ENCODE data around the gene PUSL1. TPM values are rescaled to one million over a fixed set of nuclear protein-coding genes. Genes with fewer than 3 reads are reported as not detected.
A peak's percentile ranks its signal among the peaks of the same experiment; 100 is the strongest.

PUSL1 gene
- total RNA-seq, 1 experiment from 2014 or later: 24.7 TPM

DNA sequence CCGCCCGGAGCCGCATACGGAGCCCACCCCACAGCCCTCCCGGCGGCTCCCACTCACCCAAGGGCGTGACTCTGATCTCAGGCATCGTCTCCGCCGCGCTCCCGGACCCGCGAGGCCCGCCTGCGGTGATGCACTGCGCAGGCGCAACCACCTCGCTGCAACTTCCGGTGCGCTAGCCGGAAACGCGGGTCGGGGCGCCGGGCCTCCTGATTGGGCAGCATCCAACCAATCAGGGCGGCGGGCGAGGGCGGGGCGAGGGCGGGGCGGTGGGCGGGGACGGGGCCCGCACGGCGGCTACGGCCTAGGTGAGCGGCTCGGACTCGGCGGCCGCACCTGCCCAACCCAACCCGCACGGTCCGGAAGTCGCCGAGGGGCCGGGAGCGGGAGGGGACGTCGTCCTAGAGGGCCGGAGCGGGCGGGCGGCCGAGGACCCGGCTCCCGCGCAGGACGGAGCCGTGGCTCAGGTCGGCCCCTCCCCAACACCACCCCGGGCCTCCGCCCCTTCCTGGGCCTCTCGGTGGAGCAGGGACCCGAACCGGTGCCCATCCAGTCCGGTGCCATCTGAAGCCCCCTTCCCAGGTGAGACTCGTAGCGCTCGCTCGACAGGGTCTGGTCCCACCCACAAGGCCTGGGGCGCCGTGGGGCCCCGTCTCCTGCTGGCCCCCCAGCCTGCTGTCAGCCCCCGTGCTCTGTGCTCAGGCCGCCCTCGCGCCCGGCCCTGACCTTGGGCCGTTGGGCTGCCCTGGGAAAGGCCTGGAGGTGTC is 16.3 kb downstream of the PUSL1 start, which contains the start of the genes CPTP and INTS11:
Gene CPTP, plus strand, starts transcription at position 279 of the 764 bp plus-strand sequence. CDS start 2,109 bp downstream, outside the sequence.
Gene INTS11, minus strand, starts transcription at position 137 of the 764 bp plus-strand sequence. Its CDS starts 52 bp downstream, at position 85.
- DNase-seq (ENCODE audit: low spot score): peak; percentile 91

DNA sequence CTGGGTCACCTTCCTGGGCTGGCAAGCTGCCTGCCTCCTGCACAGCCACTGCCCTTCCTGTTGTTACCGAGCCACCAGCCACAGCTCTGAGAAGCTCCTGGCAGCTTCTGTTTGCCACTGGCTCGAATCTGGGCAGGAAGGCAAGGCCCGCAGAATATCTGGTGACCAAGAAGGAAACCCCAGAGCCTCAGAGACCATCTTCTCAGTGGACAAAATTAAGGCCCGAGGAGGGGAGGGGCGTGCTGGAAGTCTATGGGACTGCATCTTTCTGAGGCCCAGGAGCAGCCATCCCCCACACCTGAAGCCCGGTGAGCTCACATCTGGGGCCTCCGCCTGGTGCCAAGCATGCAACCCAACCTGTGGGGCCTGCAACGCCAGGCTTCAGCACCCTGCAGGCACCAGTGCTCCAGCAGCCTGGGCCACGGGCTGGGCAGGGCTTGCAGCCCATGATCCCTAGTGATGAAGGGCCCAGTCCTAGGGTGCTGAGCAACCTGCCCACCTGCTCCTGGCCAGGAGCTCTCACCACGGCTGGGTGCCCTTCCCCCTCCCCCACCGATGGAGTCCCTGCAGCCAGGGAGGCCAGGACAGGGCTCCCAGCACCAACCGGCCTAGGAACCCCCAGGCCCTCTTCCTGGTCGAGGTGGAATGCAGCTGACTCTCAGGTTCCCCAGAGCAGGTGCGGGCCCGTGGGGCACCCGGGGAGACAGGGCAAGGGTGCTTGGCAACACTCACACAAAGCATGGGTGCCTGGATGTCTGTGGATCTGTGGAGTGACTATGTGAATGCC is 17.1 kb downstream of the PUSL1 start:
- no peak for DNase-seq (ENCODE audit: low spot score)

DNA sequence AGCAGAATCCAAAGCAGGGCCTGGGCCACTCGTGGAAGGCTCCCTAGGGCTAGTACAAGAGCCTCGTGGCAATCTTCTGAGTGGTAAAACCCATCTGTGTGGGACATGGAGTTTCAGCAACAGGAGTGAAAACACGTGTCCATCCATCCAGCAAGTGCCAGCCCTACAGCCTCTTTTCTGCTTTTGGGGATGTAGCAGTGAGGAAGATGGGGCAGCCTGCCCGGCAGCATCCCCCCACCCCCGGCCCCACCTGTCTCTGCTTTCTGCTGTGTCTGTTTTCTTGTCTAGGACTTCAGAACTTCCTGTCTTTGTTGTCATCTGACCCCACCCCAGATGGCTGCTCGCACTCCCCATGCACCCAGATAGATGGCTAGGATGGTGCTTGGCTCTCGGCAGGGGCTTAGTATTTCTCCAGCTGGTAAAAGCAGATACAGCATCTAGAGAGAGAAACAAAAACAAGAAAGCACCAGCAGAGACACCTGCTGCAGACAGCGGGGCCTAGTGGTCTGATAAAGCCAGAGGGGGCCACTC is 17.7 kb downstream of the PUSL1 start:
- no peak for DNase-seq (ENCODE audit: low spot score)

- no peak for DNase-seq (ENCODE audit: low spot score)
Measured at GRCh38 chr1:1327291-1327690, 18.9 kb downstream of the PUSL1 start.

- DNase-seq (ENCODE audit: low spot score): no peak
Measured at GRCh38 chr1:1328254-1328653, 19.9 kb downstream of the PUSL1 start.

DNA sequence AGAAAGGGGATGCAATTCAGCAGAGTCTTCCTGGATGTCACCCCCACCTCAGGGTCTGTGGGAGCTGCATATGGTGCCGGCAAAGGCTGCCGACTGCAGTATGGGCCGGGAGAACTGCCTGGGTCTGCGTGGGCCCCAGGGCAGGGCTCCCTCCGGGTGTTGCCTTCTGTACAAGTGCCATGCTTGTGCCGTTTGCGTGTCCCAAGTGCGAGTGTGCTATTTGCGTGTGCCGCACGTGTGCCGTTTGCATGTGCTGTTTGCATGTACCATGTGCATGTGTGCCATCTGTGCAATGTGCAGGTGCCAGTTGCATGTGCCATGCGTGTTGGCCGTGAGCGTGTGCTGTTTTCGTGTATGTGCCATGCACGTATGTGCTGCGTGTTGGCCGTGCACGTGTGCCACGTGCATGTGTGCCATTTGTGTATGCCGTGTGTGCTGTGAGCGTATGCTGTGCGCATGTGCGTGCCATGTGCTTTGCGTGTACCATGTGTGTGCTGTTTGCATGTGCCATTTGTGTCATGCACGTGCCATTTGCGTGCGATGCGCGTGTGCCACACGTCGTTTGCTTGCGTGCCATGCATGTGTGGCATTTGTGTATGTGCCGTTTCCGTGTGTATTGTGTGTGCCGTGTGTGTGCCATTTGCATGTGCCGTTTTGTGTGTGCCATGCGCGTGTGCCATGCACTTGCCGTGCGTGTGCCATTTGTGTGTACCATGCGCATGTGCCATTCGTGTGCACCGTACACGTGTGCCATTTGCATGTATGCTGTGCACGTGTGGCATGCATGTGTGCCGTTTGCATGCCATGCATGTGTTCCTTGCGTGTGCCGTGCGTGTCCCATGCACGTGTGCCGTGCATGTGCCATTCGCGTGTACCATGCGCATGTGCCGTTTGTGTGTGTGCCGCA is 21.2 kb downstream of the PUSL1 start:
- DNase-seq (ENCODE audit: low spot score): no peak

DNA sequence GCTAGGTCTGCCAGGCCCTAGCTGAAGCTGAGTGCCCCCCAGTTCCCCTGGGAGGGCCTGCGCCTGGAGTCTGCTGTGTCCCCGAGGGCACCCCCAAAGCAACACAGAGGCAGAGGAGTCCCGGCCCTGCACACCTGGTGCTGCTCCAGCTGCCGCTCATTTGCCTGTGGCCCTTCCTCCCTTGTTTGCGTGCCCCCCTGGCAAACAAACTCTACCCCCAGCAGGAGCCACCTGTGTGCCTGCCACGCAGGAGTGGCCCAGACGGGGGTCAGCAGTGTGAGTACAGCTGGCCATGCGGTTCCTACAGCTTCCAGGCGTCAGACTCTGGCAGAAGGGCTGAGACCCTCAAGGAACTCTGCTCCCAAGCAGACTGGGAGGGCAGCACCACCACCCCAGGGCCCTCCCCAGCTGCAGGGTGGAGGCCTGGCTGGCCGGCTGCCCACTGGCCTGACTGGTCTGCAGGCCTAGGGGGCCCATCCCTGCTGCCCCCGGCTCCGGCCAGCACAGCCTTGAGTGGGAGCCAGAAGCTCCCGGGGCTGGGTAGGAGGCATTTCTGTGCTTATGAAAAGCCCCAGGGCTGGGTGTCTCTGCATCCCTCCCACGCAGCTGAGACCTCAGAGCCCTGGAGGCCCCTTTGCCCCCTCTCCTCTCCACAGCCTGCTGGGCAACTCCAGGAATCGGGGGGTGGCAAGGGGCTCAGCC is 22.1 kb downstream of the PUSL1 start:
- DNase-seq (ENCODE audit: low spot score): no peak

DNA sequence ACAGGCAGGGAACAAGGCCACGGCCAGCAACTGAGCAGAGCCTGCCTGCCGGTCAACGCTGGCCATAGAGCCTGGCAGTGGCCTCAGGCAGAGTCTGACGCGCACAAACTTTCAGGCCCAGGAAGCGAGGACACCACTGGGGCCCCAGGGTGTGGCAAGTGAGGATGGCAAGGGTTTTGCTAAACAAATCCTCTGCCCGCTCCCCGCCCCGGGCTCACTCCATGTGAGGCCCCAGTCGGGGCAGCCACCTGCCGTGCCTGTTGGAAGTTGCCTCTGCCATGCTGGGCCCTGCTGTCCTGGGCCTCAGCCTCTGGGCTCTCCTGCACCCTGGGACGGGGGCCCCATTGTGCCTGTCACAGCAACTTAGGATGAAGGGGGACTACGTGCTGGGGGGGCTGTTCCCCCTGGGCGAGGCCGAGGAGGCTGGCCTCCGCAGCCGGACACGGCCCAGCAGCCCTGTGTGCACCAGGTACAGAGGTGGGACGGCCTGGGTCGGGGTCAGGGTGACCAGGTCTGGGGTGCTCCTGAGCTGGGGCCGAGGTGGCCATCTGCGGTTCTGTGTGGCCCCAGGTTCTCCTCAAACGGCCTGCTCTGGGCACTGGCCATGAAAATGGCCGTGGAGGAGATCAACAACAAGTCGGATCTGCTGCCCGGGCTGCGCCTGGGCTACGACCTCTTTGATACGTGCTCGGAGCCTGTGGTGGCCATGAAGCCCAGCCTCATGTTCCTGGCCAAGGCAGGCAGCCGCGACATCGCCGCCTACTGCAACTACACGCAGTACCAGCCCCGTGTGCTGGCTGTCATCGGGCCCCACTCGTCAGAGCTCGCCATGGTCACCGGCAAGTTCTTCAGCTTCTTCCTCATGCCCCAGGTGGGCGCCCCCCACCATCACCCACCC is 22.9 kb downstream of the PUSL1 start, which contains the start of gene TAS1R3:
Gene TAS1R3, plus strand, starts transcription at position 213 of the 898 bp plus-strand sequence. Its CDS starts 66 bp downstream, at position 279.
- no peak for DNase-seq (ENCODE audit: low spot score)

DNA sequence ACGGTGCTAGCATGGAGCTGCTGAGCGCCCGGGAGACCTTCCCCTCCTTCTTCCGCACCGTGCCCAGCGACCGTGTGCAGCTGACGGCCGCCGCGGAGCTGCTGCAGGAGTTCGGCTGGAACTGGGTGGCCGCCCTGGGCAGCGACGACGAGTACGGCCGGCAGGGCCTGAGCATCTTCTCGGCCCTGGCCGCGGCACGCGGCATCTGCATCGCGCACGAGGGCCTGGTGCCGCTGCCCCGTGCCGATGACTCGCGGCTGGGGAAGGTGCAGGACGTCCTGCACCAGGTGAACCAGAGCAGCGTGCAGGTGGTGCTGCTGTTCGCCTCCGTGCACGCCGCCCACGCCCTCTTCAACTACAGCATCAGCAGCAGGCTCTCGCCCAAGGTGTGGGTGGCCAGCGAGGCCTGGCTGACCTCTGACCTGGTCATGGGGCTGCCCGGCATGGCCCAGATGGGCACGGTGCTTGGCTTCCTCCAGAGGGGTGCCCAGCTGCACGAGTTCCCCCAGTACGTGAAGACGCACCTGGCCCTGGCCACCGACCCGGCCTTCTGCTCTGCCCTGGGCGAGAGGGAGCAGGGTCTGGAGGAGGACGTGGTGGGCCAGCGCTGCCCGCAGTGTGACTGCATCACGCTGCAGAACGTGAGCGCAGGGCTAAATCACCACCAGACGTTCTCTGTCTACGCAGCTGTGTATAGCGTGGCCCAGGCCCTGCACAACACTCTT is 23.8 kb downstream of the PUSL1 start:
- DNase-seq (ENCODE audit: low spot score): no peak

- no peak for DNase-seq (ENCODE audit: low spot score)
Measured at GRCh38 chr1:1332774-1333480, 24.5 kb downstream of the PUSL1 start.

DNA sequence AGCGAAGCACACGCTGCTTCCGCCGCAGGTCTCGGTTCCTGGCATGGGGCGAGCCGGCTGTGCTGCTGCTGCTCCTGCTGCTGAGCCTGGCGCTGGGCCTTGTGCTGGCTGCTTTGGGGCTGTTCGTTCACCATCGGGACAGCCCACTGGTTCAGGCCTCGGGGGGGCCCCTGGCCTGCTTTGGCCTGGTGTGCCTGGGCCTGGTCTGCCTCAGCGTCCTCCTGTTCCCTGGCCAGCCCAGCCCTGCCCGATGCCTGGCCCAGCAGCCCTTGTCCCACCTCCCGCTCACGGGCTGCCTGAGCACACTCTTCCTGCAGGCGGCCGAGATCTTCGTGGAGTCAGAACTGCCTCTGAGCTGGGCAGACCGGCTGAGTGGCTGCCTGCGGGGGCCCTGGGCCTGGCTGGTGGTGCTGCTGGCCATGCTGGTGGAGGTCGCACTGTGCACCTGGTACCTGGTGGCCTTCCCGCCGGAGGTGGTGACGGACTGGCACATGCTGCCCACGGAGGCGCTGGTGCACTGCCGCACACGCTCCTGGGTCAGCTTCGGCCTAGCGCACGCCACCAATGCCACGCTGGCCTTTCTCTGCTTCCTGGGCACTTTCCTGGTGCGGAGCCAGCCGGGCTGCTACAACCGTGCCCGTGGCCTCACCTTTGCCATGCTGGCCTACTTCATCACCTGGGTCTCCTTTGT is 25.3 kb downstream of the PUSL1 start:
- no peak for DNase-seq (ENCODE audit: low spot score)

DNA sequence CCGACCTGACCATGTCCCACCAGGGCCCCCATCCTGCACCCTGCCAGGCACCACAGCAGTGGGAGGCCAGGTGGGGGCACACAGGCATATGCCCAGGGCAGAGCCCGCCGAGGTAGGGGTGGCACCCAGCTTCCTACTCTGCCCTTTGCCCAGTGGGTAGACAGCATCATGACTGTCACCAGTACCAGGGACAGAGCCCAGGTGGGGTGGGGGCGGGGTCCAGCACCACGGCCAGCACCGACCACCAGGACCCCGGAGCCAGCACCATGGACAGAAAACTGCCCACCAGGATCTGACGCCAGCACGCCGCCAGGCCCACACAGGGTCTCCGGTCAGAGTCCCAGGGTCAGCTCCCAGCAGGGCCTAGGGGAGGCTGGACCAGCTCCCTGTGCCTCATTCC is 26.4 kb downstream of the PUSL1 start:
- no peak for DNase-seq (ENCODE audit: low spot score)

- DNase-seq (ENCODE audit: low spot score): no peak
Measured at GRCh38 chr1:1335283-1335682, 26.9 kb downstream of the PUSL1 start.

GRCh38 chr1:1335792-1336248 is 27.4 kb downstream of the PUSL1 start:
- DNase-seq (ENCODE audit: low spot score): no peak

- DNase-seq (ENCODE audit: low spot score): no peak
Measured at GRCh38 chr1:1336446-1336845, 28.0 kb downstream of the PUSL1 start.

- DNase-seq (ENCODE audit: low spot score): no peak
Measured at GRCh38 chr1:1336931-1337792, 28.8 kb downstream of the PUSL1 start.

DNA sequence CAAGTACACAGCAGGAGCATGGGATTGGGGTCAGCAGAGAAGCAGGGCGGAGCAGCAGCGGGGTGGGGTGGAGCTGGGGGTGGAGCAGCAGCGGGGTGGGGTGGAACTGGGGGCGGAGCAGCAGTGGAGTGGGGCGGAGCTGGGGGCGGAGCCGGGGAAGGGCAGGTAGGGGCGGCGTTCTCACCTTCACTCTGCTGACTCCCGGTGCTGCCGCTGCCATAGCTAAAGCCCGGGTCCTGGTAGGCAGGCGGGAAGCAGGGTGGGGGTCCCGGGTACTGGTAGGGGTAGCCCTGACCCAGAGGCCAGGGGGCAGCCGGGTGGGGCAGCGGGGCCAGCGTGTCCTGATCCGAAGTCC is 29.4 kb downstream of the PUSL1 start:
- DNase-seq (ENCODE audit: low spot score): no peak
